PC-3 (cell line): Measurements from ENCODE around the gene ILDR2. TPM values are rescaled to one million over a fixed set of nuclear protein-coding genes. Genes with fewer than 3 reads are reported as not detected.
"Not testable (repeated sequence)": the region's sequence is repeated elsewhere in the genome, so short reads cannot be mapped to it uniquely, and the experiment has no call there.

Experiments
- ATAC-seq: fragments of 200-7000 bp; cut with Tn5 transposase; 2 replicates; pipeline ENCODE4 v1.9.1; 2020; ENCODE audit warnings: mild to moderate bottlenecking, moderate library complexity
- BruUV-seq: library from RNA; stranded (reverse); fragments of 400-500 nt; replicated peaks from 2 replicates; lab custom pipeline; 2021; lab: Mats Ljungman, UMichigan
- CTCF ChIA-PET: fragments of 300-600 bp; sonication (Branson Sonifier 250); formaldehyde crosslinking; loops from one replicate; lab custom pipeline; 2022; ENCODE audit warnings: antibody characterized with exemption; lab: Charles Lee
- POLR2A ChIA-PET: fragments of 300-600 bp; sonication (Branson Sonifier 250); formaldehyde crosslinking; loops from one replicate; lab custom pipeline; 2022; ENCODE audit warnings: antibody characterized with exemption; ENCODE audit not compliant: unreplicated experiment; lab: Charles Lee
- DNase-seq: peaks from one replicate; pipeline ENCODE4 v3.0.0-alpha.2; 2015
- H2AFZ ChIP-seq: fragments of 300-600 bp; sonication (generic); 2 replicates; pipeline ENCODE4 v1.6.0; 2016; ENCODE audit warnings: antibody characterized with exemption, low read length
- H3F3A ChIP-seq: fragments of 300-600 bp; sonication (generic); one replicate; pipeline ENCODE4 v1.6.0; 2017; ENCODE audit warnings: antibody characterized with exemption, low read length, control low read depth, mild to moderate bottlenecking; ENCODE audit not compliant: unreplicated experiment
- H3K27ac ChIP-seq: fragments of 300-600 bp; sonication (generic); 2 replicates; pipeline ENCODE4 v1.5.1; 2016; ENCODE audit warnings: mild to moderate bottlenecking, low read length
- H3K27me3 ChIP-seq: fragments of 300-600 bp; sonication (generic); 2 replicates; pipeline ENCODE4 v1.6.1; 2016; ENCODE audit warnings: low read length, mixed read lengths
- H3K36me3 ChIP-seq: fragments of 300-600 bp; sonication (generic); 2 replicates; pipeline ENCODE4 v1.6.1; 2016; ENCODE audit warnings: low read depth, mixed run types, low read length, mixed read lengths
- H3K4me1 ChIP-seq: fragments of 300-600 bp; sonication (generic); 2 replicates; pipeline ENCODE4 v1.5.1; 2016; ENCODE audit warnings: low read length; ENCODE audit not compliant: insufficient read depth
- H3K4me2 ChIP-seq: fragments of 300-600 bp; sonication (generic); 2 replicates; pipeline ENCODE4 v1.6.0; 2016; ENCODE audit warnings: low read length
- H3K4me3 ChIP-seq: fragments of 300-600 bp; sonication (generic); 2 replicates; pipeline ENCODE4 v1.5.1; 2016; ENCODE audit warnings: mild to moderate bottlenecking, low read length, mixed read lengths
- H3K79me2 ChIP-seq: fragments of 300-600 bp; sonication (generic); 2 replicates; pipeline ENCODE4 v1.6.1; 2017; ENCODE audit warnings: low read length, mixed read lengths
- H3K9ac ChIP-seq: fragments of 300-600 bp; sonication (generic); 2 replicates; pipeline ENCODE4 v1.6.0; 2016; ENCODE audit warnings: mild to moderate bottlenecking, low read length
- H3K9me2 ChIP-seq: fragments of 300-600 bp; sonication (generic); replicated peaks from 2 replicates; pipeline ENCODE4 v1.6.1; 2016; ENCODE audit warnings: mixed run types, low read length, mixed read lengths
- H3K9me3 ChIP-seq: fragments of 300-600 bp; sonication (generic); 2 replicates; pipeline ENCODE4 v1.6.1; 2016; ENCODE audit warnings: low read length, mixed read lengths
- H4K20me1 ChIP-seq: fragments of 300-600 bp; sonication (generic); 2 replicates; pipeline ENCODE4 v1.6.1; 2016; ENCODE audit warnings: low read length, mixed read lengths
- CTCF ChIP-seq: fragments of 300-600 bp; sonication (generic); conservative IDR thresholded peaks from 2 replicates; pipeline ENCODE4 v1.5.1; 2017; ENCODE audit warnings: antibody characterized with exemption, low read depth, mild to moderate bottlenecking, low read length
- EZH2 ChIP-seq: fragments of 300-600 bp; sonication (generic); IDR thresholded peaks from one replicate; pipeline ENCODE4 v1.6.1; 2017; ENCODE audit warnings: antibody characterized with exemption, mild to moderate bottlenecking, low read length; ENCODE audit not compliant: unreplicated experiment
- EZH2phosphoT487 ChIP-seq: fragments of 300-600 bp; sonication (generic); IDR thresholded peaks from 2 replicates; pipeline ENCODE4 v1.6.1; 2018; ENCODE audit warnings: mild to moderate bottlenecking, antibody characterized with exemption, low read length, borderline replicate concordance
- intact Hi-C: fragments of 100-400 bp; cut with micrococcal nuclease; formaldehyde crosslinking; loops from 2 replicates; pipeline ENCODE4 v1.9.0; 2023
- total RNA-seq: library from RNA; depleted of rRNA; stranded (reverse); fragments of >200 nt; gene quantifications from 2 replicates; pipeline ENCODE4 v1.2.3, GENCODE V29; 2014

The ILDR2 gene
- total RNA-seq, 1 experiment from 2014 or later, result not detected

GRCh38 chr1:166884971-166885370 is 90.4 kb downstream of the ILDR2 start:
- no peak overlapping the region for H3K4me3 ChIP-seq
- H3K27me3 ChIP-seq, result no peaks in the 10 kb centered on the region
- no peaks in the 10 kb centered on the region for H3K9me2 ChIP-seq
- H3K27ac ChIP-seq, result no peak overlapping the region
- no peak overlapping the region for H3K9ac ChIP-seq
- no peaks in the 10 kb centered on the region for H4K20me1 ChIP-seq
- TF ChIP-seq CTCF (no peak), EZH2phosphoT487 (no peak)
- intact Hi-C loops, result no loop called here
- no TSS peak for BruUV-seq
- ATAC-seq, result no peak
- DNase-seq, result no peak
- no peak overlapping the region for H3K4me2 ChIP-seq
- CTCF ChIA-PET, result no interaction called here
- POLR2A ChIA-PET, result interaction anchor here (0.6 kb wide), 1 partner anchor 148 kb away, joined by 8 read pairs; no protein-coding TSS in a partner anchor
- no peaks in the 10 kb centered on the region for H3K4me1 ChIP-seq
- no peaks in the 10 kb centered on the region for H3K9me3 ChIP-seq
- H3K36me3 ChIP-seq, result no peaks in the 10 kb centered on the region
- no peaks in the 10 kb centered on the region for H3K79me2 ChIP-seq
- no peak overlapping the region for H2AFZ ChIP-seq
- H3F3A ChIP-seq, result no peaks in the 10 kb centered on the region

GRCh38 chr1:166884040-166884642 is 91.2 kb downstream of the ILDR2 start:
- no peaks in the 10 kb centered on the region for H3K9me2 ChIP-seq
- H4K20me1 ChIP-seq, result no peaks in the 10 kb centered on the region
- no peak overlapping the region for H2AFZ ChIP-seq
- H3K9ac ChIP-seq, result no peak overlapping the region
- H3K36me3 ChIP-seq, result no peaks in the 10 kb centered on the region
- H3K4me3 ChIP-seq, result no peak overlapping the region
- CTCF ChIA-PET, result no interaction called here
- ATAC-seq (no peak), DNase-seq (no peak)
- no peak overlapping the region for H3K4me2 ChIP-seq
- H3K27ac ChIP-seq, result no peak overlapping the region
- no peaks in the 10 kb centered on the region for H3K79me2 ChIP-seq
- POLR2A ChIA-PET, result no interaction called here
- intact Hi-C loops, result no loop called here
- no peaks in the 10 kb centered on the region for H3F3A ChIP-seq
- BruUV-seq, result no TSS peak
- H3K27me3 ChIP-seq, result no peaks in the 10 kb centered on the region
- H3K9me3 ChIP-seq, result no peaks in the 10 kb centered on the region
- H3K4me1 ChIP-seq, result no peaks in the 10 kb centered on the region
- TF ChIP-seq EZH2phosphoT487 (no peak), EZH2 (no peak), CTCF (no peak)

GRCh38 chr1:166882893-166883292 is 92.4 kb downstream of the ILDR2 start:
- ATAC-seq, result no peak
- BruUV-seq, result no TSS peak
- no peaks in the 10 kb centered on the region for H3K79me2 ChIP-seq
- no peak for TF ChIP-seq EZH2phosphoT487
- no peak for TF ChIP-seq CTCF
- no peak for TF ChIP-seq EZH2
- H3K4me2 ChIP-seq, result no peak overlapping the region
- CTCF ChIA-PET, result no interaction called here
- POLR2A ChIA-PET, result no interaction called here
- H3K27me3 ChIP-seq, result no peaks in the 10 kb centered on the region
- no peaks in the 10 kb centered on the region for H3K9me3 ChIP-seq
- H3K9me2 ChIP-seq, result no peaks in the 10 kb centered on the region
- H3K4me1 ChIP-seq, result no peaks in the 10 kb centered on the region
- H3F3A ChIP-seq, result no peaks in the 10 kb centered on the region
- no peaks in the 10 kb centered on the region for H3K36me3 ChIP-seq
- intact Hi-C loops, result no loop called here
- no peak overlapping the region for H3K4me3 ChIP-seq
- H4K20me1 ChIP-seq, result no peaks in the 10 kb centered on the region
- no peak overlapping the region for H3K27ac ChIP-seq
- DNase-seq, result no peak
- H3K9ac ChIP-seq, result no peak overlapping the region
- H2AFZ ChIP-seq, result no peak overlapping the region

GRCh38 chr1:166878173-166878917 is 97.0 kb downstream of the ILDR2 start:
- BruUV-seq, H2AFZ ChIP-seq, H3K9ac ChIP-seq, H3K9me3 ChIP-seq, H3K27ac ChIP-seq, H3K9me2 ChIP-seq, intact Hi-C loops, DNase-seq, H3K4me3 ChIP-seq, CTCF ChIA-PET, POLR2A ChIA-PET, H3K4me2 ChIP-seq, ATAC-seq, H3F3A ChIP-seq, H3K27me3 ChIP-seq, H3K36me3 ChIP-seq: not testable (repeated sequence)
- Histone ChIP-seq H3K79me2 (peaks cover 24% of the 10 kb centered on the region), H3K4me1 (0 out of 2 replicates have a peak, but pooled peaks cover 16% of the 10 kb centered on the region), H4K20me1 (peaks cover 10% of the 10 kb centered on the region; the same call in 1 of the 2 replicates)
